CD4-positive, alpha-beta T cell treated with Interleukin-17A for 4 hours (primary cell): Measurements from ENCODE around the gene DOCK4.

ENCODE experiments used
- DNase-seq: peaks from one replicate; pipeline ENCODE4 v3.0.0-alpha.2; 2020; ENCODE audit warnings: mixed read lengths

Gene DOCK4

GRCh38 chr7:112047421-112047820 is 158.8 kb downstream of the DOCK4 start:
- DNase-seq = no peak

GRCh38 chr7:112045222-112045621 is 161.0 kb downstream of the DOCK4 start:
- DNase-seq = no peak

- DNase-seq = no peak
Observed at GRCh38 chr7:112042631-112043030, 163.6 kb downstream of the DOCK4 start.

- DNase-seq = no peak
Observed at GRCh38 chr7:112038353-112038752, 167.8 kb downstream of the DOCK4 start.

- DNase-seq = no peak
Observed at GRCh38 chr7:112036071-112036470, 170.1 kb downstream of the DOCK4 start.

GRCh38 chr7:112031689-112032088 is 174.5 kb downstream of the DOCK4 start:
- DNase-seq = no peak

- DNase-seq = no peak
Observed at GRCh38 chr7:112025556-112025955, 180.6 kb downstream of the DOCK4 start.

- DNase-seq = no peak
Observed at GRCh38 chr7:112023786-112024185, 182.4 kb downstream of the DOCK4 start.

- DNase-seq = no peak
Observed at GRCh38 chr7:112023282-112023681, 182.9 kb downstream of the DOCK4 start.

- DNase-seq = no peak
Observed at GRCh38 chr7:112022128-112022527, 184.1 kb downstream of the DOCK4 start.

GRCh38 chr7:112021379-112022044 is 184.7 kb downstream of the DOCK4 start:
- DNase-seq = no peak

GRCh38 chr7:112020800-112021199 is 185.4 kb downstream of the DOCK4 start:
- DNase-seq = no peak

- no peak for DNase-seq
Observed at GRCh38 chr7:112019932-112020331, 186.3 kb downstream of the DOCK4 start.

GRCh38 chr7:112018305-112019030 is 187.7 kb downstream of the DOCK4 start:
- DNase-seq = no peak

- no peak for DNase-seq
Observed at GRCh38 chr7:112015146-112015545, 191.1 kb downstream of the DOCK4 start.

- DNase-seq = no peak
Observed at GRCh38 chr7:112014347-112014746, 191.9 kb downstream of the DOCK4 start.

- DNase-seq = no peak
Observed at GRCh38 chr7:112013274-112013673, 192.9 kb downstream of the DOCK4 start.

GRCh38 chr7:112012242-112012641 is 194.0 kb downstream of the DOCK4 start:
- no peak for DNase-seq

- DNase-seq = no peak
Observed at GRCh38 chr7:112010994-112011393, 195.2 kb downstream of the DOCK4 start.

GRCh38 chr7:112010109-112010508 is 196.1 kb downstream of the DOCK4 start:
- no peak for DNase-seq

GRCh38 chr7:112009081-112009480 is 197.1 kb downstream of the DOCK4 start:
- no peak for DNase-seq

- no peak for DNase-seq
Observed at GRCh38 chr7:112007185-112007584, 199.0 kb downstream of the DOCK4 start.

GRCh38 chr7:112006071-112006470 is 200.1 kb downstream of the DOCK4 start:
- DNase-seq = no peak

GRCh38 chr7:112005205-112005775 is 200.9 kb downstream of the DOCK4 start:
- DNase-seq = no peak
